ENCODE results near the gene MRPL36. TPM values are rescaled to one million over a fixed set of nuclear protein-coding genes. Genes with fewer than 3 reads are reported as not detected.

MRPL36 gene
- total and polyA plus RNA-seq, 2 donors (not counting 3 experiments of a cell fraction or from before 2014, with no cell fraction given) = 70.3 to 72.7 TPM

DNA sequence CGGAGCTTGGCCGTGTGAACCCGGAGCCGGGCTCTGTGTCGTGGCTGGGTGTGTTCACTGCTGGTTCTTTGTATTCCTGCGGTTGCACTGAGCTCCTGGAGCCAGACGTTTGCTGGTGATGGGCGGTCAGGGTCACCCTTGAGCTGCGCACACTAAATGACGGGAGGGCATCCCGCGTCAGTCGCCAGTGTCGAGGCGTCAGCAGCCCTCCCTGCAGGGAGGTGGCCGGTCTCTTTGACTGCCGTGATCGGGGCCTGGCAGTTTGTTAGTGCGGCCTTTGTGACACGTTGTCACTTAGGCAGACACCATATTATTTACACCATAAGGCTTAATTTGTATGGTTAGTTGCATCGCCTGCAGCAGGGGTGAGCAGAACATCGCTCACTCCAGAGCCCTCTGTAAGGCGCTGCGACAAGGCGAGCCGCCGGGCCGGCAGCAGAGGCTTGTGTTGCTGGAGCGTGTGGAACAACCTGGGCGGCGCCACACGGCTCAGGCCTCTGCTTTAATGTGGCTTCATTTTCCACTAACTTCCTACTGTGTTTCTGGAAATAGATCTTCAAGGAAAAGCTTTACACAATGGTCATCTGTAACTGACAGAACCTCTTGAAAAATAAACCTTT, 9.9 kb upstream of the MRPL36 start:
- peaks cover 10 to 46% of the 10 kb centered on the region in 2 experiments for H3K36me3 ChIP-seq (ENCODE audit: control insufficient read depth in 2 of 2, extremely low read depth in 1 of 2, insufficient read depth in 2 of 2, low read length in 2 of 2)
- H3K4me1 ChIP-seq (ENCODE audit: control insufficient read depth, extremely low read depth, insufficient read depth, low read length) = no peaks in the 10 kb centered on the region
- no peak for FAIRE-seq

More for the DNA sequence above, 9.9 kb upstream of the MRPL36 start:
- TF ChIP-seq MYC (IDR thresholded peaks at IDR 0.05; ENCODE audit: low read depth, low read length) (no peak), JUN (IDR thresholded peaks at IDR 0.05; ENCODE audit: borderline replicate concordance, insufficient read depth, insufficient read length, low read depth) (no peak), EZH2 (IDR thresholded peaks at IDR 0.05; ENCODE audit: borderline replicate concordance, low read depth, low read length, severe bottlenecking) (no peak), POLR2AphosphoS5 (IDR thresholded peaks at IDR 0.05; ENCODE audit: insufficient read depth, low read depth, low read length) (no peak), FOS (IDR thresholded peaks at IDR 0.05; ENCODE audit: borderline replicate concordance, insufficient read depth, low read length) (no peak), GATA2 (IDR thresholded peaks at IDR 0.05; ENCODE audit: insufficient read depth, insufficient read length, low read depth, low read length) (no peak), CTCF (IDR thresholded peaks at IDR 0.05; ENCODE audit: extremely low read depth in 1 of 2, insufficient read depth in 1 of 2, low read depth in 1 of 2, low read length in 2 of 2) (no peak), MAX (IDR thresholded peaks at IDR 0.05; ENCODE audit: insufficient read depth, insufficient read length) (no peak), POLR2A (IDR thresholded peaks at IDR 0.05; ENCODE audit: low read depth, low read length) (no peak)
- DNase-seq (ENCODE audit: low read depth, low spot score) = no peak
- no peaks in the 10 kb centered on the region for H3K9me3 ChIP-seq (replicated peaks; ENCODE audit: control insufficient read depth, insufficient read depth, low read length)
- H3K27me3 ChIP-seq (ENCODE audit: control insufficient read depth in 2 of 2, insufficient read depth in 2 of 2, low read length in 2 of 2) = no peaks in the 10 kb centered on the region
- H3K79me2 ChIP-seq (ENCODE audit: control insufficient read depth, insufficient read depth, low read length) = peaks cover 55% of the 10 kb centered on the region
- CTCF ChIA-PET = interaction anchor here (1.0 to 1.1 kb wide), 2 partner anchors 8 to 14 kb away, joined by 3 read pairs; no protein-coding TSS in a partner anchor
- no peak overlapping the region for H2AFZ ChIP-seq (ENCODE audit: low read depth, low read length)
- no peak overlapping the region for H3K9ac ChIP-seq (replicated peaks; ENCODE audit: extremely low read depth, insufficient read depth, low read length)
- no peak overlapping the region for H3K27ac ChIP-seq (ENCODE audit: insufficient read depth, low read depth, low read length)
- no peak overlapping the region for H3K4me3 ChIP-seq (replicated peaks in 1 of 3; ENCODE audit: insufficient read depth in 1 of 3, low read depth in 1 of 3, low read length in 3 of 3)
- POLR2A ChIA-PET = no interaction called here
- no TSS peak for BruUV-seq (replicated peaks)
- no peak overlapping the region for H3K4me2 ChIP-seq (ENCODE audit: insufficient read depth, low read length)
- H3K9me1 ChIP-seq (replicated peaks; ENCODE audit: control insufficient read depth, extremely low read depth, insufficient read depth, low read length) = no peaks in the 10 kb centered on the region
- no peaks in the 10 kb centered on the region for H4K20me1 ChIP-seq (replicated peaks; ENCODE audit: control insufficient read depth, extremely low read depth, insufficient read depth, low read length)
- intact Hi-C loops (cut with micrococcal nuclease) = no loop called here
- dilution Hi-C loops (cut with MboI; ENCODE audit: extremely low pct_ligation_motif_present, low sequenced_read_pairs) = no loop called here

Measured in endothelial cell of umbilical vein (primary cell).